ENCODE data around the gene ELOVL1.
"Not testable (repeated sequence)": the region's sequence is repeated elsewhere in the genome, so short reads cannot be mapped to it uniquely, and the experiment has no call there.

Gene ELOVL1

DNA sequence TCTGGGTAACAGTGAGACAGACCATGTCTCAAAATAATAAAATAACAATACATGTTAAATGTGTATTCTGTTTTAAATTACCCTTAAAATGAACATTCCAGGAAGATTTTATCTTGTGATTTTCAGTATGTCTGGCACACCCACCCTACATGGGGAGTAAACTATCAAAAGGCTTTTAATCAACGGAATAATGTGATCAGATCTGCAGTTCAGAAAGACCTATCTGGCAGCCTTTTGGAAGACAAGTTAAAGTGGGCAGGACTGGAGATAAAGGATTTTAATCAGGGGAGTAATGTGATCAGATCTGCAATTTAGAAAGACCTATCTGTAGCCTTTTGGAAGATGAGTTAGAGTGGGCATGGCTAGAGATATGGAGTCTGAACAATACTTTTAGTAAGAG, 11.7 kb upstream of the ELOVL1 start:
- no peak for DNase-seq

DNA sequence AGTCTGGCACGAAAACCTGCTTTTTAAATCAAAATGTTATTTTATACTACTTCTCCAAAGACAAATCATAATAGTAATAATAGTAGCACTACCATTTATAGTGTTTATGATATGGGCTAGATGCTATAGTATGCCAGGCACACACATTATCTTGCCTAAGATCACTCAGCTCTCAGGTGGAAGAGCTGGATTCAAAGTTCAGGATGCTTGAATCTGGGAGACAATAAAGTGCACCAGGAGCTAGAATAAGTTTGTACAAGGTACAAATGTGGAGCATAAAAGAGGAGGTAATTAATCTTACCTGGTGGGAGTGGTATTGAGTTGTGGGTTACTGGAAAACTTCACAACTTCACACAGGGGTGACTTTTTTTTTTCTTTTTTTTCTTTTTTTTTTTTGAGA, 10.0 kb upstream of the ELOVL1 start:
- no peak for DNase-seq

DNA sequence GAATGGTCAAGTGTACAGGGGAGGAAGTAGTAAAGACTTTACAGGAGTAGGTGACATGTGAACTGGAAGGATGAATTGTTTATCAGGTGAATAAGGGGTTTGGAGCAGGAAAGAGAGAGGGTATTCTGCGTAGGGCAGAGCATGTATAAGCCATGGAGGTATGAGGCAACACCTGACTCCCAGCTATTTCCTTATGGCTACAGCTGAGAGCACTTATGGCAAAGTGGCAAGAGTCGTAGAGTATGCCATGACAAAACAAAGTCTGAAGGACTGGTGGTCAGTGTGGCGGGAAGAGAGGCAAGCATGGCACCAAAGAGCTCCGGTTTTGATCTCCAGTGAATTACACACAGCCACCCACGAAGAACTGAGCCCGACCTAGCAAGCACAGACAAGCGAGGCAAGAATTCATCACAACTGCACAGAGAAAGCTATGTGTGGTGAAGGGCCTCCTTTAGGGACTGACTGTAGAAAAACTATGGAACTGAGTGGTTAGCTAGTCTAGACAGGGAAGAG, 9.0 kb upstream of the ELOVL1 start:
- no peak for DNase-seq

DNA sequence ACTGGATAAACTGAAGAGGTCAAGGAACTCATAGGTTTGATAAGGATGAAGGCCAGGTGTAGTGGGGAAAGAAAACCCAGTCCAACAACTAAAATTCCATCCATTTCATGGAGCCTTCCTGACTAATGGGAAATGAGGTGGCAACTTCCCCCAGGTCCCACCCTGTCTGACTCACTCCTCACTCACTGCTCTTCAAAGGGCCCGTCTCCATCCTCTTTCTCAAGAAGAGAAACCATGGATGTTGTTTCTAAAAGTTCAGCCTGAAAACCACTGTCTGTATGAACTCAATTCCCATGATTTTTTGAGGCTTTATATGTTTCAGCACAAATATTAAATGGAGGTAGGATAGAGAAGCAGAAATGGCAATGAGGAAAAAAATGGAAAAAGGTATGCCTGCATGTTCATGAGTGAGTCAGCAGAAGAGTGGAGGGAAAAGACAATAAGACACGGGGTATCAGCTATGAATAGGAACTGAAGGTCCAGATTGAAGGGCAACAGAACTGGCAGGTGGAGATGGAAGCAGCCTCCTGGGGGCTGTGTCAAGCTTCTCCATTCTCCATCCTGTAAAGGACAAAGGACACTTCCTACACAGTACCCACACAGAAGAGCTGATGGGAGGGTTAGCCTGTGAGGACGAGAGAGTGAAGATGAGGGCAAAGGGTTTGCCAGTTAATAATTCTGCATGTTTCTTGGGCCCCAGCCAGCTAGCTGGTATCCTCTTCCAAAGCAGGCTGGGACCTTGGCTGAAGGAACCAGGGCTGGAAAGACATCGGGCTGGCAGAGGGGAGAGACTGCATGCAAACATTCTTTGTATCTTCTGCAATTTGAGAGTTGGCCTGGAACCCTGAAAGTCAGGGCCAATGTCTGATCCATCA, 5.5 kb upstream of the ELOVL1 start:
- peak in 1 of 2 experiments; percentile 66 for DNase-seq

DNA sequence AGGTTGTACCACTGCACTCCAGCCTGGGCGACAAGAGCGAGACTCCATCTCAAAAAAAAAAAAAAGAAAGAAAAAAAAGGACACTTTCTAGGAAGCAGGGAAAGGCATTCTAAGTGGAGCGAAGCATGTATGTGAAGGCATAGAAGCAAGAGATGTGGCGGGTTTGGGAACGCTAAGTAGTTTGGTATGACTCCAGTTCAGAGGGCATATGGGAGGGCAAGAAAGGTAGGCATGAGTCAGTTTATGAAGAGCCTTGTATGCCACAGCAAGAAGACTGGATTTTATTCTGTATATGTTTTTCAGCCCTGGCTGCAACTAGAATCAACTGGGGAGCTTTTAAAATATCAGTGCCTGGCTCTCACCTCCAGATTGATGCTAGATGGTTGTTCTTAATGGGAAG, 4.4 kb upstream of the ELOVL1 start:
- no peak for DNase-seq

DNA sequence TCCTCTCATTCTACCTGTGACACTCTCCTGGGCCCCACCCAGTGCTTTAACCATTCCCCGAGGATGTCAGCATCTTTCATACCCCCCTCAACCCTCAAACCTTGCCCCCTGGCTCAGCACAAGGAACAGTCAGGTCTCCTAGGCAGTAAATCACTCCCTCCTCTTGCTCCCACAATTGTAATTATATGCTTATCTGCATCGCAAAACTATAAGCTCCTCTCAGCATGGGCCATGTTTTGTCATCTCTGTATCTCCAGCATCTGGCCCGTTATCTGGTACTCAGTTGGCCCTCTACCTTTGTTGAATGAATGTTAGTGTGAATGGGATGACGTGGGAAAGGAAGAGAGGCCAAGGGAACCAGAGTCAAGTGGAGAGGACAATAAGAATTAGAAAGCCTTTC, 2.8 kb upstream of the ELOVL1 start:
- DNase-seq: no peak

DNA sequence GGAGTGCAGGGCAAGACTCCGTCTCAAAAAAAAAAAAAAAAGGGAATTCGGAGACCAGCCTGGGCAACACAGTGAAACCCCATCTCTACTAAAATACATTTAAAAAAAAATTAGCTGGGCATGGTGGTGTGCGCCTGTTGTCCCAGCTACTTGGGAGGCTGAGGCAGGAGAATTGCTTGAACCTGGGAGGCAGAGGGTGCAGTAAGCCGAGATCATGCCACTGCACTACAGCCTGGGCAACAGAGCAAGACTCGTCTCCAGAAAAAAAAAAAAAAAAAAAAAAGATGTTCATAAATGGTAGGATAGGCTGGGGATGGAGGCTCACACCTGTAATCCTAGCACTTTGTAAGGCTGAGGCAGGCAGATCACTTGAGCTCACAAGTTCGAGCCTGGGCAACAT, 2.0 kb upstream of the ELOVL1 start:
- DNase-seq: not testable (repeated sequence)

DNA sequence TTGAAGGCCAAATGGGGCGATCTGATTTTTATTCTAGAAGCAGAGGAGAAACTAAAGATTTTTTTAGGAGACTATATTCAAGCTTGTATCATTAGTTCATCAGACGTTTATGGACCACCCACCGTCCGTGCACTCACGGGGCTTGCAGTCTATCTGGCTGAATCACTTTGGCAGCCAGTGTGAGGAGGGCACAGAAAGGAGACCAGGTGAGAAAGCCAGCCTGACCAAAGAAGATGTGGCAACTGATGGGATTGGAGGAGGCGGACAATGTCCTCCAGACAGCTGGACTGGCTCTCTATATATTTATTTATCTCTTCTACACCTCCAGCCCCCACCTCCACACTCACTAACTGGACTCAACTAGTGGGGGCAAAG, 822 bp upstream of the ELOVL1 start:
- DNase-seq: no peak

DNA sequence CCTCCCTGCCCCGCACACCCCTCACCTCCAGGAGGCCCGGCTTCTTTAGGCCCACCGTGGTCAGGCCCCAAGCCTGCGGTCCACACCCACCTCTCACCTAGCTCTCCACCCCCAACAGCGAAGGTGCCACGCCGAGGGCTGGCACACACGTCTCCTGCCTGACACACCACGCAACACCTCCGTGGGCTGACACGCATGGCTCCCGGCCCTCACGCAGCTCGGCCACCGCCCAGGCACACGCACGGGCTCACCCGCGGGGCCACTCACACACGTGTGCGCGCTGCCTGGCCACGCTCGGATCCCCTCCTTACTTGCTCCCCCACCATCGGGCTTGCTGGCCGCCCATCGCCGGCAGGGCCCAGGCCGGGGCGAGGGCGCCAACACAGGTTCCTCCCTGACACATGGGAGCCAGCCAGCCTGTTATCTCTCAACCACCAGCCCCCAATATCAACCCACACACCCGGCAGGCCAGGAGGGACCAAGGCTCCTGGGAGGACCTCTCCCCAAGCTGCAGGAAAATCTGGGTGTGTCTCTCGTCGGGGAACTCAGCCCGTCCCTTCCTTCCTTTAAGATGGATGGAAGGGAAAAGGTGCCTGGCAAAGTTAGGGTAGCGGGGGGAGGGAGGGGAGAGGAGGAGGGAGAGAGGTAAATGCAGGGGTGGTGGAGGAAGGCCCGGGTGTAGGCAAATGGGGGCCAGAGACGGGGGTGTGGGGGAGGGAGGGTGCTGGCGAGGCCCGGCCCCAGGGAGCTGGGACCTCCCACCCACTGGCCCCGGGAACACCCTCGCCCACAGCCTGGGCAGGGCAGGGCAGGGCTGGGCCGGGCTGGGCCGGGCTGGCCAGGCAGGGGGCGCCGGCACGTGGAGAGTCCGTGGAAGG, 546 bp downstream of the ELOVL1 start:
- DNase-seq: peak; percentile 48 to 49

DNA sequence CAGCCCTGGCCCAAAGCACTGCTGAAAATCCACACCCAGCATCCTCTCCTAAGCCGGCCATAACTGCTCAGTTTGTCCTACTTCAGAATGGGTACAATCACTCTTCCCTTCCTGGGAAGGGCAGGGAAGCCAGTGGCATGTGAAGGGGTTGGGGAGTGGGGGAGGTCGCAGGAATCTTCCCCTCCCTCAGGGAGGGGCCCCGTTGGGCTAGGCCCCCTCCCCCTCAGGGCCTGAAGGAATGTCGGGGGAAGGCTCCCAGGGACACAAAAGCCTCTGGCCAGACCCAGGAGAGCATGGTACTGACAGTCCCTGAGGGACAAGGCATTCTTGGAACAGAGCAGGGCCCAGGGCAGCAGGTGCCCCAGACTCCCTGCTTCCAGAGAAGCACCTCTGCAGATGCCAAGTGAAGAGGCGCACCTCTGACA, 1.2 kb downstream of the ELOVL1 start:
- DNase-seq: no peak

DNA sequence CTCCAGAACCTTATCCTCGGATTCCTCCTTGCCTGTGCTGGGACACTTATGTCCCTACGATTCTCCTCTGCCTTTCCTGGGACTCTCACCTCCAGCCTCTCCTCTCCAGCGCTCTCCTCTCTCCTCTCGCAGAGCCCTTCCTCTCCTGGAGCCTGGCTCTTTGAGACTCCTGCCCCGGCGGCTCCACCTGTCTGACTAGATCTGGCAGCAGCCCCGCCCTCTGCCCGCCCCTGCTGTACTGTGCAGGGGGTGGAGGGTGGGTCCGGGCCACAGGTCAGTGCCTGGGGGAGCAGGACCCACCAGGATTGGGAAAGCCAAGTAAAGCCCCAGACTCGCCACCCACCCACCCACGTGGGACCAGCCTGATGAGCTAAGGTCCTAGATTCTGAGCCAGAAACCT, 1.6 kb downstream of the ELOVL1 start:
- DNase-seq: no peak

DNA sequence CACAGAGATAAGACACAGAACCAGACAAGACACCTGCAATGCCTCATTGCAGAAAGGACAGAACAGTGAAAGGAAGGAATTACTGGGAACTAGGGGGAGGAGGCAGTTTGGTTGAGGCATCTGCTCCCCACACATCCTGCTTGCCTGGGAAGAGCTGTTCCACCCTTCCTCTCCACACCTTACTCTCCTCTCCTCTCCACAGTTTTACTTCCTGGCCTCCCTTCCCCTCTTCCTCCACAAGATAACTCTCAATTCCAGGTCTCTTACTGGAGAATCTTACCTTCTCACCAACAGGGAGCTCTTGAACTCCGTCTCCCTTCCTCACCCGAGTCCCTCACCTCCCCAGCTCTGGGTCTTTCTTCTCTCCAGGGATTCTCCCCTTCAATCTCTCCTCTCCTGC, 2.1 kb downstream of the ELOVL1 start:
- DNase-seq: no peak

DNA sequence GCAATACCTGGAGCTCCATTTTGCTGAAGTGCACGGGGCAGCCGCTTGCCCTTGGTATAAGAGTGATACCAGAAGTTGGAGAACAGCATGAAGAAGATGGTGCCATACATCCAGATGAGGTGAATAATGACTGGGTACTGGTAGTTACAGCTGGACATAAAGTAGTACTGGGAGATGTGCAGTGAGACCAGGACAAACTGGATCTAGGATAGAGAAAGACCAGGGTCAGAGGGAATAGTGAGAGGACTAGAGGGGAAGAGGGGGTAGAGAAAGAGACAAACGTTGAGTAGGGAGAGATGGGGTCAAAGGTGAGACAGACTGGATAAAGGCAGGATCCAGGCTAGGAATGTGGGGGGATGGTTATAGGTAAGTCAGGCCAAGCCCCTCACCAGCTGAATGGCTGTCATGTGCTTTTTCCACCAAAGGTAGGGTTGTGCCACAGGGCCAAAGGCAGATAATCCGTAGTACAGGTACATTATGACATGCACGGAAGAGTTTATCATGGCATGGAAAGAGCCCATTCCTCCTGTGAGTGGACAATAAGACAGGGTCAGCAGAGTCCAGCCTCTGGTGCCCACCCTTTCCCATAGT, 3.8 kb downstream of the ELOVL1 start:
- no peak for DNase-seq

DNA sequence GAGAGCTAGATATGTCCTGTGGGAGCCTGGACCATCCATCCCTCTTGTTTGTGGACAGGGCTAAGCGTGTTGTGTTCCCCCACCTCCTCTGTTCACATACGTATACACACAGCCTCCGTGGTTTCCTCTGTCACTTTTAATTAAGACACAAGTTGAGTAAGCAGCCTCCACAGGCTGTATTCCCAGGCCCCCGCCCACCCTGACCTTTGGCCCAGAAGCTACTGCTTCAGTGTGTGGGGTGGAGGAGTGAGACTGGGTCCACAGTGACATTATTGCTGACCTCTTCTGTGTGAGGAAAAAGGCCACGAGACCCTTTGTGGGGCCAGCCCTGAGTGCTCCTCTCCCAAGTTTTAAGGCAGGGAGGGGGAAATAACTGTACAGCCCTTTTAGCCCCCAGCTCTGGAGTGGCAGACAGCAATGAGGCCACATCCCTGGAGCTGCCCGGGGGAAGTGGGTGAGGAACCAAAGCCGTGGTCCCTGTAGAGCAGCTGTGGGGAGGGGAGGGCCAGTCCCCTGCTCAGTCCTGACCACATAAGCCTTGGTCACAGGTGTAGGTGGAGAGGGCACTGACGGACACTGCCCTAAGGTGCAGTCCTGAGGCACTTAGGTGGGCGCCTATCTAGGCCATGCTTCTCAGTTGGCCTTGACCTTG, 4.4 kb downstream of the ELOVL1 start:
- DNase-seq: no peak

DNA sequence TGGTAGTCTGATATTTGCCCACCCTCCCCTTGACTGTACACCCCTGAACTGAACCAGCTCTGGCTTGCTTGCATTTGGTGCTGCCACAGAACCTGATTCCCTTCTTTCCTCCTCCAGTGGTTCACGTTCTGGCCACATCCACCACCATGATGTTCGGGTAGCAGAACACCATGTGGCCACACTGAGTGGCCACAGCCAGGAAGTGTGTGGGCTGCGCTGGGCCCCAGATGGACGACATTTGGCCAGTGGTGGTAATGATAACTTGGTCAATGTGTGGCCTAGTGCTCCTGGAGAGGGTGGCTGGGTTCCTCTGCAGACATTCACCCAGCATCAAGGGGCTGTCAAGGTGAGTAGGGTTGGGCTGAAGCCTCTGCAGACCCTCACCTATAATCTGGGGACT, 7.2 kb downstream of the ELOVL1 start:
- no peak for DNase-seq

DNA sequence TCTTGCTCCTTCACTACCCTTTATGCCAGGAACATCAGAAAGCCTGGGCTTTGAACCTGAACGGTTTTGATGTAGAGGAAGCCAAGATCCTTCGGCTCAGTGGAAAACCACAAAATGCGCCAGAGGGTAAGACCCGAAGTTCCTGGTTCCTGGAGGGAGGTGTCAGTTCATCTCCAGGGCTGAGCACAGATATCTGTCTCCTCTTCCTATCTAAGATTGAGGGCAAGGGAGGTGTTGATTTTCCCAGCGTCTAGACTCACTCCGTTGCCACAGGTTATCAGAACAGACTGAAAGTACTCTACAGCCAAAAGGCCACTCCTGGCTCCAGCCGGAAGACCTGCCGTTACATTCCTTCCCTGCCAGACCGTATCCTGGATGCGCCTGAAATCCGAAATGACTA, 8.1 kb downstream of the ELOVL1 start:
- no peak for DNase-seq

DNA sequence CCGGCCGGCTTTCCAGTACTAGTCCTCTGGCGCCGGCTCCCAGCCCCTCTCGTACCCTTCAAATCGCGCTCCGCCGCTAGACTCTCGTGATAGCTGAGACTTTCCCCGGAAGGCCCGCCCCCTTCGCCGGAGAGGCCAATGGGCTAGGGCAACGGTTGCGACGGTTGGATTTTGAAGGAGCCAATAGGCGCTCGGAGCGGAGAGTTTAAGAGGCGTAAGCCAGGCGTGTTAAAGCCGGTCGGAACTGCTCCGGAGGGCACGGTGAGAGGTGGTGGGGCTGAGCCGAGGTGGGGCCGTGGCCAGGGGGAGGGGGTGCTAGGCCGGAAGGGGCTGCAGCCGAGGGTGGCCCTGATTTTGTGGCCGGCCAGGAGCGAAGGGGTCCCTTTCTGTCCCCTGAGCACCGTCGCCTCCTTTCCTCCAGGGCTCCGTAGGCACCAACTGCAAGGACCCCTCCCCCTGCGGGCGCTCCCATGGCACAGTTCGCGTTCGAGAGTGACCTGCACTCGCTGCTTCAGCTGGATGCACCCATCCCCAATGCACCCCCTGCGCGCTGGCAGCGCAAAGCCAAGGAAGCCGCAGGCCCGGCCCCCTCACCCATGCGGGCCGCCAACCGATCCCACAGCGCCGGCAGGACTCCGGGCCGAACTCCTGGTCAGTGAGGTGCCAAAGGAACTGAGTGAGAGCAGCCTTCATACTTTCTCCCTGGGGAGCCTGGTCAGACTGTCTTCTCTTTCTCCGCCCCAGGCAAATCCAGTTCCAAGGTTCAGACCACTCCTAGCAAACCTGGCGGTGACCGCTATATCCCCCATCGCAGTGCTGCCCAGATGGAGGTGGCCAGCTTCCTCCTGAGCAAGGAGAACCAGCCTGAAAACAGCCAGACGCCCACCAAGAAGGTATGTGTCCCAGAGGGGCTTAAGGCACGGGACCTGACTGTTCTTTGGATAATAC, 8.8 kb downstream of the ELOVL1 start, which contains the start of gene CDC20:
Gene CDC20 (plus strand): TSS at position 236 of the 948 bp plus-strand sequence. CDS start 235 bp downstream, at position 471.
- DNase-seq: peak; percentile 98 to 99

DNA sequence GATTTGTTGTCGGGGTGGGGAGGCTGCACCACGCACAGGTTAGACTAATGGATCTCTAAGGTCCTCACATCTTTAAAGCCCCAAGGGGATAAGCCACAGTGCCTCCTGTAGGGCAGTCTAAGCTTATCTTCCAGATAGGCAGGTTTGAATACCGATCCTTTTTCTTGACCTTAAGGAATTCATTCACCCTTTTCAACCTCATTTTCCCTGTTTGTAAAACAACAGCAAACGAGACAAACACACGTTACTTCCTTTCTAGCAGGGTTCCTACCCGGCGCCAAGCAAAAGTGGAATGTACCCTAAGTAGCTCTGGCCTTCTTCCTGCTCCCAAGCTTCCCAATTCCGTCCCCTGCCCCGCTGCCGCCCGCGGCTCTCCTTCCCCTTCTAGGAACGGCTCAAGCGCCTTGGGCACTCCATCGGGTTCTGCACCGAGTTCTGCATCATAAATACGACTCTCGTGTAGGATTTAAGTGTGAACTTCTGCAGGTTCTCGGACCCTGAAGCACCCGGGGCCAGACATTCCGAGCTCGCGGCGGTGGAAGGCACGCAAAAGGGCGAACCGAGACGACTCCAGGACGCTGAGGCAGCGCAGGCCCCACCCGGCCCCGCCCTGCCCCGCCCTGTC, 9.6 kb downstream of the ELOVL1 start:
- DNase-seq: peak in 1 of 2 experiments; percentile 24

DNA sequence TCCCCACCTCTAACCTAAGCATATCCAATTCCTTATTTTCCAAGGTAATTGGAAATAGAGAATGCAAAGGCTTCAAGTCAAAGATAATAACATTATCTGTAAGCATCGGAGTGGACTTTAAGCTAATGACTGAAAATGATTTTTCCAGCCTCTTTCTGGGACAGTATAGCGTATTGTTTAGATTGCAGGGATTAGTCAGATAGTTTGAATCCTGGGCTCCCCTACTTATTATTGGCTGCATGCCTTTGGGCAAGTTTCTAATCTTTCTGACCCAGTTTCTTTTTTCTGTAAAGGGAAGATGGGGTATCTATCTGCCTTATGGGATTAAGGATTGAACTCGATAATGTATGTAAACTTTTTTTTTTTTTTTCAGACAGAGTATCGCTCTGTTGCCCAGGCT, 10.6 kb downstream of the ELOVL1 start:
- no peak for DNase-seq

DNA sequence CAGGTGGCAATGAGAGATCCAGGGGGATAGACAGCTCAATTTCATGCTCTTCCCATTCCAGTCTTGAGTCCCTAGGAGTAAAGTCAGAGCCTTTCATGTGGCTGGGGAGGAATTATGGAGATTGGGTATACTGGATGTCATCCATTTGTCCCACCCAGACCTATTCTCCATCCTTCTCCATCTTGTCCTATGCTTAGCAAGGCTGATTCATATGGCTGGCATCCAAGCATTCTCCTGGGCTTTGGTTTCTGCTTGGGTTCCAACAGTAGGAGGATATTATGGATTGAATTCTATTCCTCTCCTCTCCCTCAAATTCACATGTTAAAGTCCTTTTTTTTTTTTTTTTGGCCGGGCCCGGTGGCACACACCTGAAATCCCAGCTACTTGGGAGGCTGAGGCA, 12.9 kb downstream of the ELOVL1 start:
- no peak for DNase-seq

DNA sequence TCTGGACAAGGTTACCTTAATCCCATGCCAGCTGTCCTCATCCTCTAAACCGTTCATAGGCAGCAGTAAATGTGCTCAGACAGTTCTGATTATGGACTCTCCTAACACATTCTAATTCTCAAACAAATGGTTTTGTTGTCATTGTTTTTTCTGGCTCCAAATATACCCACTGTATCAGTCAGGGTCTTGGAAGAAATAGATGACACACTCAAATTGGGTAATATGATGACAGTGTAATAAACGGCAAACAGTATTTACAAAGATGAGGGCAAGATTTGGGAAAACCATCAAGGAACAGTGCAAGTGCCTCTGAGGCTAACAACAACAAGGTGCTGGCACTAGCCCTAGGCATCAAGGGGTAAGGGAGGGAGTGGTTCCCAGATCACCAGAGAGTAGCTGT, 13.3 kb downstream of the ELOVL1 start:
- DNase-seq: no peak
